Stimulated activated CD8-positive, alpha-beta memory T cell treated with anti-CD3 and anti-CD28 coated beads, Interleukin-7, amount 100 ng/mL, for 48 hours (primary cell): ENCODE data around the gene UBXN4.
"Not testable (repeated sequence)": the region's sequence is repeated elsewhere in the genome, so short reads cannot be mapped to it uniquely, and the experiment has no call there.

Source experiments
- DNase-seq, 2 donors: peaks; one replicate each; pipeline ENCODE4 v3.0.0-alpha.2; 2020; ENCODE audit warnings: low read depth in 1 of 2; ENCODE audit errors: extremely low read depth in 1 of 2

The UBXN4 gene

GRCh38 chr2:135800513-135801460 is 59.1 kb downstream of the UBXN4 start:
- no peak for DNase-seq

GRCh38 chr2:135802350-135802749 is 60.7 kb downstream of the UBXN4 start:
- DNase-seq: no peak

DNA sequence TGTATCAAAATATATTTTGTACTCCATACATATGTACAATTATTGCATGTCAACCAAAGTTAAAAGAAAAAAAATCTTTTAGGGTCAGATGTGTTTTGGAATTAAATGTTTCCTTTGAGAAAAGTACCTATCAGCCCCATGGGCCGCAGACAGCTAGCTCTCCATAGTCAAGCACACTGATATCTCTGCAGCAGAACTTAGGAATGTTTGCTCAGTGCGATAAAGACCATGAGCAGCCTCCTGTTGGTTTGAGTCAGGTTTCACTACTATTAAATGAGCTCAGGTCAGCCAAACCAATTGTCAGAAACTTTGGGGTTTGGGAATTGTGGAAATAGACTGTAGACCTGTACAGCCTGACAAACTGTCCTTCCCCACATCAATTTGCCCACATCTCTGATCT is 61.6 kb downstream of the UBXN4 start:
- DNase-seq: no peak

DNA sequence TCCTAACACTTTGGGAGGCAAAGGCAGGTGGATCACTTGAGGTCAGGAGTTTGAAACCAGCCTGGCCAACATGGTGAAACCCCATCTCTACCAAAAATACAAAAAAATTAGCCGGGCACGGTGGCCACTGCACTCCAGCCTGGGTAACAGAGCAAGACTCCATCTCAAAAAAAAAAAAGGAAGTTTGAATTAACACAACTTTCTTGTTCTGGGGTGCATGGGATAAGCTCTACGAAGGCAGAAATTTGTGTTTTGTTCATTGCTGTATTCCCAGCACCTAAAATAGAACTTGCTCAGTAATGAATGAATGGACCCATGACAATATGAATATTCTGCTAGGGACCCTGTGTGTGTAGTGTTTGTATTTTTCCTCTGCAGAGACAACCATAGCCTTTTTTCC is 66.2 kb downstream of the UBXN4 start:
- not testable (repeated sequence) for DNase-seq

DNA sequence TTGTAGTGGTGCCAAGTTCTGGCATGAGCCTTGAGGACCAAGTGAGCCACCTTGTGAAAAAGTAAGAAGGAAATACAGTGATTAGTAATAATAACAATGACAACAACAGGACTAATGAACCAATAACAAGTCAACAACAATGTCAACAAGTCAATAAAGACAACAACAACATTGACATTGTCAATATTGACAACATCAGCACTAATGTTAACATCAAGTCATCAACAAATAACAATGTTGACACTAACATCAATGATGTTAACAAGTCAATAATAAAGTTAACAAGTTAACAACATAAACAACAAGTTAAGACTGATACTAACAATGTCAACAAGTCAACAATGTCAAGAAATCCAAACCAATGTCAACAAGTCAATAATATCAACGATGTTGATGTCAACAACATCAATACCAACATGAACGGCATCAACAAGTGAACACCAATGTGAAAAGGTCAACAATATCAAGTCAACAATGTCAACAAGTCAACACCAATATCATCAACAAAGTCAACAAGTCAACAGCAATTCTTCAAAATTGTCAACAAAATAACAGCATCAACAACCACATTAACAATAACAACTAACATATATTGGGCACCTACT is 71.4 kb downstream of the UBXN4 start:
- DNase-seq: no peak

DNA sequence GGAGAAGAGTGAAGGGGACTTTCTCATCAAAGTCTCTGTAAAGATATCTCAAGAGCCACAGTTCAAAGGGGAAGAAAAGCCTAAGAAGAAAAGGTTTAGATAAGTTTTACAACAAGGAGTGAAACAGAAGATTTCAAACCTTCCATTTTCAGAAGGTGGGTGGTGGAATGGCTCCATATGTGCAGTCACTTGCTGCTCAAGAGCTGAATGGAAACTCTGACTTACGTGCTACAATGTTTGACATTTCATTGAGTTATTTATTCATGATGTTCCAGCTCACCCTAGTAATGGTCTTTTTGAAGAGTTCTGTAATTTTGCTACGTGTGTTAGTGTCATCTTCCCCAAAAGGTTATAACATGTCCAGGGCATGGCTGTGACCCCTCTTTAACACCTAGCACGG is 73.6 kb downstream of the UBXN4 start:
- no peak for DNase-seq

DNA sequence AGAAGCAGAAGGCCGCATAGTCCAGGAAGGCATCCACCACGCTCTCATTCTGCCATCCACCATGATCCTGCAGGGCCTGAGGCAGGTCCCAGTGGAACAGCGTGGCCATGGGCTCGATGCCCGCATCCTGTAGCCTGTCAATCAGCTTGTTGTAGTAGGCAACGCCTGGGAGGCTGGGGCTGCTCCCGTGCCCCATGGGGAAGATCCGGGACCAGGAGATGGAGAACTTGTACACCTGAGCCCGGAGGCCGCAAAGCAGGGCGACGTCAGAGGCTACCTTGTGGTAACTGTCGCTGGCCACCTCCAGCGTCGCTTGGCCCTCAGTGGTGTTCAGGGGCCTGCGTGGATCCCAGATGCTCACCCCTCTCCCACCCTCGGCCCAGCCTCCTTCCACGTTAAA is 75.8 kb downstream of the UBXN4 start:
- no peak for DNase-seq

- DNase-seq: no peak
These were observed 76.3 kb downstream of the UBXN4 start for GRCh38 chr2:135817951-135818350.

DNA sequence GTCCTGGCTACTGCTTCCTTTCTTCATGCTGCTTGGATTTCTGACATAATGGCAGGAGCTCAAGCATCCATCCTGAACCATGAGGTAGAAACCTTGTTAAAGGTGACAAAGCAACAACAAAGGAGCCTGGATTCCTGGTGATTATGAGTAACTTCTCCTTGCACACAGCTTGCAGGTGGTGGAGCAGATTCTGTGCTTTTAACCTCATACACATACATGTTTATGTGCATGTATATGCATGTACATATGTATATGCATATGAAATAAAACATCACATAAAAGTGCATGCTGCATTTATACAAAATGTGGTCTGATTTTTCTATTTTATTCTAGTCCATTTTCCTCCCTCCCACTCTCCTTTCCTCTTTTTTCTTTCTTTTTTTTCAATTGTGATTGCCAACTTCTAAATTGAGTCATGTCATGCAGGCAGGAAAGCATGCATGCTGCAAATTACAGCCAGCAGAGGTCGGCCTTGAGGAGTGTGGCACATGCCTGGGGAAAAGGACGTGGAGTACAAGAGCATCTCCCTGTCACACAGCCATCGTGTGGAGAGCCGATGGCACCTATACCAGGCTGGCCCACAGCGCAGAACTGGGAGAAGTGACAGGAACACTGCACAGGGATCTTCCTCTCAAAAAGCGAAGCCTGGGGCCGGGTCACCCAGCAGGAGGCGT is 77.4 kb downstream of the UBXN4 start:
- DNase-seq: peak in 1 of 2 donors; percentile 55

- DNase-seq: peak; percentile 79 to 93
These were observed 78.5 kb downstream of the UBXN4 start for GRCh38 chr2:135820003-135820618.

GRCh38 chr2:135821190-135821589 is 79.5 kb downstream of the UBXN4 start:
- DNase-seq: no peak

GRCh38 chr2:135822855-135823254 is 81.2 kb downstream of the UBXN4 start:
- no peak for DNase-seq

DNA sequence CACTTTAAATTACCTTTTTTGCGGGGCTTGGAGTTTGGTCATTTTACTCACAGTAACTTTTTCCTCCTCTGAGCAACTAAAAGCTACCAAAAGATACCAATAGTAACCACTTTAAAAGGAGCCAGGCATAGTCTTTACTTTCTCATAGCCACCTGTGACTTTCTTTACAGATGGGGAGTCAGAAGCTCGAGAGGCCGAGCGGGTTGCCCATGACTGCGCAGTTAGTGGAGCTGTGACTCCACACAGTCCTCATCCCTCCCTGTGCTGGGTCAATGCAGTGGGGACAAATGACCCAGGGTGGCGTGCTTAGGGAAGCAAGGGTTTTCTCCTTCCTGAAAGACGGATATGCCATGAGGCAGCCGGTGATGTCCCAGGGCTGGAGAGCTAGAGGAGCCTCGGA is 83.5 kb downstream of the UBXN4 start:
- DNase-seq: no peak

- no peak for DNase-seq
These were observed 84.0 kb downstream of the UBXN4 start for GRCh38 chr2:135825550-135826176.

DNA sequence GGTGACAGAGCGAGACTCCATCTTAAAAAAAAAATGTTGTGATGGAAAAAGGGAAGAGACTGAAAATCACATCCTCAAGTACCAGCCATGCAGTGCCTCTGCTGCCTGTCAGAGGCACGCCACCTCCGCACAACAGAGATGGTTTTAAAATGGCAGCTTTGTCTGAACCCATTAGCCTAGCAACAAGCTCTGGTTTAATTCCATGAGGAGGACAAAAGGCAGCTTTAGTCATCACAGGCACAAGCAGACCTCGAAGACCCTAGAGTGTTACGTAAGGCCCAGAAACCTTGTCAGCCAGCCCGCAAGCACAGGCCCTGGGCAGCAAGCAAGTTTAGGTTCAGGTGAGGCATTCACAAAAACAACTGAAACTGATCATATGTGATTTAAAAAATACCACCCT is 84.9 kb downstream of the UBXN4 start:
- no peak for DNase-seq

DNA sequence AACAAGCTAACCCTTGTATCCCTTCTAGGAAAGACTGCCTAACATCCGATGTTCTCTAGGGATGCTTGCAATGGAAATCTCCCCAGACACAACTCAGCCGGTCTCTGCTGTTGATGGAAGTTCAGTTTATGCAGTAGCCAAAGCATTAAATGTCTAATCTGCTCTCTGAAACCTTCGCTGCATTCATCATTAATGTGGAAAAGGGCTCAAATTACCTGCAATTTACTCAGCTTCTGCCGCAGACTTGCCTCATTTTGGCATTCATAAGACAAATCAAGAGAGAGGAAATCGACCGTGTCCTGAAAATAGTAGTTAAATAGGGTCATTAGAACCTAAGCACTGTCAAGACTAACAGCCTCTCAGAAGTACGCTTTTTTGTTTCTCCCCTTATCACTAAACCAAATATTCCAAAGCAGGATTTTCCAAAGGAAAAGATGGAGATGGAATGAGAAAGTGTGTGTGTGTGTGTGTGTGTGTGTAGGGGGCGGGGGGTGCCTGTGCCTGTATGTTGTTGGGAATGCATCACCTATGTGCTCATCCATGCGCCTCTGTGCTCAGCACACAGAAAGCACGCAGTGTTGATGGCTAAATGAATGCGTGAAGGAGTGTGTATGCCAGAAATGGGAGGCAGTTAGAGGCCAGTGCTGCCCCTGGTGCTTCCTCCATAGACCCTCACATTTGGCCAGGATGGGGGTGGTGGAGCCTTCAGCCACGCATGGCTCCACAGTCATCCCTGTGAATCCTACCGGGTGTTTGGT is 87.9 kb downstream of the UBXN4 start:
- no peak for DNase-seq

DNA sequence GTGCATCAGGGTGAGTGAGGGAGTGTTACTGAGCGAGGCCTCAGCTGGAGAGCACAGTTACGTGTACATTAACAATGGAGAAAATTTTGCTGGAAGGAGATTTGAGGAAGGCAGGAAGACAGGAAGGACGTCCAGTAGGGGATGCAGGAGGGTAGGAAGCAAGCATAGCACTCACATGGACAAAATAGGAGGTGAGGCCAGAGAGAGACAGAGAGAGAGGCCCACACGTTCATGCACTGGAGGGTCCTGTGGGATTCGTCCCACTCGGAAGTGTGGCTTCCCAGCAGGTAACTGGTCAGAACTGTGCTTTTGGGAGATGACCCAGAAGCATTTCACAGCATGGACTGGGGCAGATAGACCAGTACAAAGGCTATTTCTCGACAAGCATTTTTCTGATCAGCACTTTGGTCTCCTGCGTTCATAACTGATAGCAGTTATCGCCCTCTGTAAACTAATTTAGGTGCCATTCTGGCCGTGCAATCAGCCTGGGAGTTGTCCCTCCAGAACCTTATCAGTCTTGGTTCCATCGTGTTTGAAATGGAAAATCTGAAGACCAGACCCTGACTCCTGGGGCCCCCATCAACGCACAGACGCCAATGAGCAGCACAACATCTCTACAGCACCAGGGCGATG is 89.6 kb downstream of the UBXN4 start:
- DNase-seq: no peak

- no peak for DNase-seq
These were observed 91.2 kb downstream of the UBXN4 start for GRCh38 chr2:135832891-135833290.
